SK-N-SH (cell line): ENCODE measurements around the gene ALPI. TPM values are rescaled to one million over a fixed set of nuclear protein-coding genes. Genes with fewer than 3 reads are reported as not detected.

Experiments
- CTCF ChIA-PET: fragments of 300-600, 350-600 bp; formaldehyde crosslinking; extraction: SDS; loops from one replicate; lab custom pipeline; 2021; lab: Yijun Ruan, JAX
- POLR2A ChIA-PET: fragments of 350-600 bp; sonication (Branson Sonifier 250); formaldehyde crosslinking; extraction: SDS; loops from one replicate; lab custom pipeline; 2020; ENCODE audit warnings: antibody characterized with exemption, inconsistent platforms; lab: Yijun Ruan, JAX
- DNase-seq: peaks from one replicate; pipeline ENCODE4 v3.0.0; 2012
- H2AFZ ChIP-seq: fragments of 200-600 bp; sonication (generic); 2 replicates; pipeline ENCODE4 v1.8.1; 2016; ENCODE audit warnings: antibody characterized with exemption, mild to moderate bottlenecking, low read depth
- H3F3A ChIP-seq: fragments of 200-600 bp; sonication (generic); replicated peaks from 2 replicates; pipeline ENCODE3; 2016; ENCODE audit warnings: antibody characterized with exemption, mild to moderate bottlenecking; ENCODE audit not compliant: insufficient read depth
- H3K27ac ChIP-seq, 2 experiments: fragments of 200-500 bp in 1 of 2; fragments of 200-600 bp in 1 of 2; sonication (Bioruptor generic) in 1 of 2; sonication (generic), shearing (Covaris generic) in 1 of 2; 2 replicates each; pipeline versions ENCODE4 v1.5.1 to v1.6.1; 2014 to 2016; ENCODE audit warnings: low read depth in 2 of 2, inconsistent platforms in 1 of 2, low read length in 1 of 2, mild to moderate bottlenecking in 1 of 2, mixed read lengths in 1 of 2
- H3K27me3 ChIP-seq: fragments of 200-600 bp; sonication (generic), shearing (Covaris generic); 2 replicates; pipeline ENCODE4 v1.6.1; 2016; ENCODE audit warnings: mixed run types; ENCODE audit not compliant: insufficient read depth
- H3K36me3 ChIP-seq, 2 experiments: fragments of 200-500 bp in 1 of 2; fragments of 200-600 bp in 1 of 2; sonication (Bioruptor generic) in 1 of 2; sonication (generic) in 1 of 2; replicated peaks in 1 of 2; 2 replicates each; pipeline versions ENCODE3 to v1.5.1; 2014 to 2016; ENCODE audit warnings: low read length in 1 of 2, mild to moderate bottlenecking in 1 of 2; ENCODE audit not compliant: insufficient read depth in 2 of 2, control insufficient read depth in 1 of 2
- H3K4me1 ChIP-seq, 2 experiments: fragments of 200-500 bp in 1 of 2; fragments of 200-600 bp in 1 of 2; sonication (Bioruptor generic) in 1 of 2; sonication (generic), shearing (Covaris generic) in 1 of 2; 2 replicates each; pipeline versions ENCODE4 v1.5.1 to v1.6.1; 2014 to 2016; ENCODE audit warnings: low read depth in 1 of 2, low read length in 1 of 2, mixed run types in 1 of 2; ENCODE audit not compliant: insufficient read depth in 2 of 2, control insufficient read depth in 1 of 2
- H3K4me2 ChIP-seq: fragments of 200-600 bp; sonication (generic), shearing (Covaris generic); 2 replicates; pipeline ENCODE4 v1.6.1; 2017; ENCODE audit warnings: mixed run types
- H3K4me3 ChIP-seq, 2 experiments: fragments of 200-500 bp in 1 of 2; fragments of 200-600 bp in 1 of 2; sonication (Bioruptor generic) in 1 of 2; sonication (generic), shearing (Covaris generic) in 1 of 2; 2 replicates each; pipeline versions ENCODE4 v1.5.1 to v1.8.1; 2014 to 2016; ENCODE audit warnings: low read depth in 2 of 2, inconsistent platforms in 1 of 2, low read length in 1 of 2, mild to moderate bottlenecking in 1 of 2, mixed read lengths in 1 of 2, moderate library complexity in 1 of 2
- H3K79me2 ChIP-seq: fragments of 200-600 bp; sonication (generic); 2 replicates; pipeline ENCODE4 v1.8.1; 2017; ENCODE audit warnings: mild to moderate bottlenecking; ENCODE audit not compliant: insufficient read depth
- H3K9ac ChIP-seq: fragments of 200-600 bp; sonication (generic); 2 replicates; pipeline ENCODE4 v1.6.1; 2017; ENCODE audit warnings: mixed run types
- H3K9me2 ChIP-seq: fragments of 200-600 bp; sonication (generic); 2 replicates; pipeline ENCODE4 v1.6.1; 2017; ENCODE audit warnings: mixed run types
- H3K9me3 ChIP-seq: fragments of 200-600 bp; sonication (generic); 2 replicates; pipeline ENCODE4 v1.6.1; 2017; ENCODE audit warnings: mixed run types, mild to moderate bottlenecking, moderate library complexity
- H4K20me1 ChIP-seq: fragments of 200-600 bp; sonication (generic); 2 replicates; pipeline ENCODE4 v1.6.1; 2017; ENCODE audit warnings: mild to moderate bottlenecking, mixed run types; ENCODE audit not compliant: insufficient read depth
- CTCF ChIP-seq: fragments of 200-600 bp; sonication (generic); IDR thresholded peaks from 2 replicates; pipeline ENCODE4 v1.6.1; 2017; ENCODE audit warnings: antibody characterized with exemption, mild to moderate bottlenecking, moderate library complexity
- EP300 ChIP-seq, 2 experiments: IDR thresholded peaks; 2 replicates each; pipeline versions ENCODE4 v1.4.0 to v1.6.1; 2012; ENCODE audit warnings: borderline replicate concordance in 1 of 2, low read depth in 1 of 2, low read length in 1 of 2
- FOSL2 ChIP-seq: IDR thresholded peaks from 2 replicates; pipeline ENCODE4 v1.4.0; 2012; ENCODE audit warnings: low read depth, mild to moderate bottlenecking, moderate library complexity, borderline replicate concordance
- FOXJ3 ChIP-seq: sonication (generic); formaldehyde crosslinking; IDR thresholded peaks from 2 replicates; pipeline ENCODE4 v1.5.1; 2020; ENCODE audit warnings: mild to moderate bottlenecking, missing genetic modification reagents
- FOXM1 ChIP-seq: IDR thresholded peaks from 2 replicates; pipeline ENCODE4 v1.4.0; 2012; ENCODE audit warnings: low read depth, mild to moderate bottlenecking
- GATA2 ChIP-seq: sonication (generic); formaldehyde crosslinking; IDR thresholded peaks from 2 replicates; pipeline ENCODE4 v1.5.0; 2020; ENCODE audit warnings: mild to moderate bottlenecking, missing genetic modification reagents
- IRF3 ChIP-seq: fragments of 150-350 bp; IDR thresholded peaks from 2 replicates; pipeline ENCODE4 v1.6.1; 2016; ENCODE audit warnings: mild to moderate bottlenecking, low read depth, low read length
- MEF2A ChIP-seq: IDR thresholded peaks from 2 replicates; pipeline ENCODE4 v1.4.0; 2012; ENCODE audit warnings: low read depth, borderline replicate concordance
- MXI1 ChIP-seq: IDR thresholded peaks from 2 replicates; pipeline ENCODE4 v1.6.1; 2012; ENCODE audit warnings: mild to moderate bottlenecking, low read depth, low read length, improper control_type of control experiment
- PBX3 ChIP-seq: IDR thresholded peaks from 2 replicates; pipeline ENCODE4; 2012
- RCOR1 ChIP-seq: fragments of 150-350 bp; IDR thresholded peaks from 2 replicates; pipeline ENCODE4 v1.6.1; 2017; ENCODE audit warnings: antibody characterized with exemption, low read length
- SMC3 ChIP-seq: IDR thresholded peaks from 2 replicates; pipeline ENCODE4 v1.6.1; 2012; ENCODE audit warnings: low read depth, low read length, improper control_type of control experiment
- TEAD4 ChIP-seq: IDR thresholded peaks from 2 replicates; pipeline ENCODE4 v1.4.0; 2012; ENCODE audit warnings: mild to moderate bottlenecking, borderline replicate concordance; ENCODE audit not compliant: insufficient read depth
- WGBS: methylation state at CpG from one replicate; pipeline ENCODE4 v1.1.6; 2017; ENCODE audit warnings: low lambda C conversion rate; 5-methylcytosine and 5-hydroxymethylcytosine counted together
- polyA plus RNA-seq, 3 experiments: library from polyadenylated mRNA; depleted of rRNA; stranded (reverse); fragments of >200 nt; gene quantifications; 2 replicates each; pipeline ENCODE4 v1.2.3, GENCODE V29; 2012
- TF ChIP-seq, protein P1 (sequence below): IDR thresholded peaks from 2 replicates; pipeline ENCODE4 v1.6.1; 2012; ENCODE audit warnings: mild to moderate bottlenecking, low read depth, low read length, moderate library complexity
- TF ChIP-seq, protein P2 (sequence below): IDR thresholded peaks from 2 replicates; pipeline ENCODE4 v1.4.0; 2012; ENCODE audit warnings: low read depth, borderline replicate concordance

The ALPI gene
- polyA plus RNA-seq, 1 of the 3 experiments (the other 2 are of a cell fraction), result not detected

GRCh38 chr2:232501331-232501771 lies 45.4 kb downstream of the ALPI start:
- H3K9me3 ChIP-seq, result no peaks in the 10 kb centered on the region
- TF ChIP-seq TEAD4 (no peak), GATA2 (no peak)
- no peak for DNase-seq
- peaks cover 23% of the 10 kb centered on the region for H3K27me3 ChIP-seq
- ChIA-PET CTCF (interaction anchor here (0.8 to 3.0 kb wide), 4 partner anchors 21 to 790 kb away, joined by 3 to 24 read pairs (median 4); partner anchors contain the start of gene PRSS56), POLR2A (no interaction called here)
- H3F3A ChIP-seq, result no peaks in the 10 kb centered on the region
- H4K20me1 ChIP-seq, result no peaks in the 10 kb centered on the region
- H3K4me2 ChIP-seq, result no peak overlapping the region
- no peak overlapping the region for H2AFZ ChIP-seq
- H3K36me3 ChIP-seq, result no peaks in the 10 kb centered on the region
- no peaks in the 10 kb centered on the region for H3K9me2 ChIP-seq
- H3K9ac ChIP-seq, result no peak overlapping the region
- no peak overlapping the region for H3K4me3 ChIP-seq
- WGBS, result 86% methylated on average over 9 of the region's 9 CpGs
- no peak overlapping the region for H3K27ac ChIP-seq
- H3K4me1 ChIP-seq, result peaks cover 0 to 47% of the 10 kb centered on the region in 2 experiments; a peak in 1 of 4 replicates
- no peaks in the 10 kb centered on the region for H3K79me2 ChIP-seq

GRCh38 chr2:232501794-232502390 lies 45.9 kb downstream of the ALPI start:
- Histone ChIP-seq H3K4me3 (no peak overlapping the region), H3K9me3 (no peaks in the 10 kb centered on the region), H4K20me1 (no peaks in the 10 kb centered on the region), H3K4me1 (peaks cover 0 to 47% of the 10 kb centered on the region in 2 experiments; a peak in 1 of 4 replicates), H3K4me2 (no peak overlapping the region), H3K9me2 (no peaks in the 10 kb centered on the region), H3K27me3 (peaks cover 23% of the 10 kb centered on the region), H3K27ac (no peak overlapping the region; a peak in 1 of 4 replicates), H3F3A (no peaks in the 10 kb centered on the region), H3K36me3 (no peaks in the 10 kb centered on the region), H2AFZ (no peak overlapping the region), H3K79me2 (no peaks in the 10 kb centered on the region), H3K9ac (no peak overlapping the region)
- ChIA-PET CTCF (interaction anchor here (0.8 to 3.0 kb wide), 3 partner anchors 21 to 790 kb away, joined by 4 to 24 read pairs (median 5); partner anchors contain the start of gene PRSS56), POLR2A (no interaction called here)
- no peak for DNase-seq
- 65% methylated on average over 8 of the region's 10 CpGs for WGBS
- TF ChIP-seq, protein P1, sequence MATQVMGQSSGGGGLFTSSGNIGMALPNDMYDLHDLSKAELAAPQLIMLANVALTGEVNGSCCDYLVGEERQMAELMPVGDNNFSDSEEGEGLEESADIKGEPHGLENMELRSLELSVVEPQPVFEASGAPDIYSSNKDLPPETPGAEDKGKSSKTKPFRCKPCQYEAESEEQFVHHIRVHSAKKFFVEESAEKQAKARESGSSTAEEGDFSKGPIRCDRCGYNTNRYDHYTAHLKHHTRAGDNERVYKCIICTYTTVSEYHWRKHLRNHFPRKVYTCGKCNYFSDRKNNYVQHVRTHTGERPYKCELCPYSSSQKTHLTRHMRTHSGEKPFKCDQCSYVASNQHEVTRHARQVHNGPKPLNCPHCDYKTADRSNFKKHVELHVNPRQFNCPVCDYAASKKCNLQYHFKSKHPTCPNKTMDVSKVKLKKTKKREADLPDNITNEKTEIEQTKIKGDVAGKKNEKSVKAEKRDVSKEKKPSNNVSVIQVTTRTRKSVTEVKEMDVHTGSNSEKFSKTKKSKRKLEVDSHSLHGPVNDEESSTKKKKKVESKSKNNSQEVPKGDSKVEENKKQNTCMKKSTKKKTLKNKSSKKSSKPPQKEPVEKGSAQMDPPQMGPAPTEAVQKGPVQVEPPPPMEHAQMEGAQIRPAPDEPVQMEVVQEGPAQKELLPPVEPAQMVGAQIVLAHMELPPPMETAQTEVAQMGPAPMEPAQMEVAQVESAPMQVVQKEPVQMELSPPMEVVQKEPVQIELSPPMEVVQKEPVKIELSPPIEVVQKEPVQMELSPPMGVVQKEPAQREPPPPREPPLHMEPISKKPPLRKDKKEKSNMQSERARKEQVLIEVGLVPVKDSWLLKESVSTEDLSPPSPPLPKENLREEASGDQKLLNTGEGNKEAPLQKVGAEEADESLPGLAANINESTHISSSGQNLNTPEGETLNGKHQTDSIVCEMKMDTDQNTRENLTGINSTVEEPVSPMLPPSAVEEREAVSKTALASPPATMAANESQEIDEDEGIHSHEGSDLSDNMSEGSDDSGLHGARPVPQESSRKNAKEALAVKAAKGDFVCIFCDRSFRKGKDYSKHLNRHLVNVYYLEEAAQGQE, result no peak
- no peak for TF ChIP-seq MXI1
- TF ChIP-seq FOSL2, result no peak
- no peak for TF ChIP-seq IRF3
- no peak for TF ChIP-seq FOXM1
- TF ChIP-seq RCOR1, result no peak
- no peak for TF ChIP-seq EP300 (IDR thresholded peaks at IDR 0.05; ENCODE audit: borderline replicate concordance in 1 of 2, low read depth in 1 of 2, low read length in 1 of 2)
- TF ChIP-seq PBX3, result no peak
- TF ChIP-seq, protein P2, sequence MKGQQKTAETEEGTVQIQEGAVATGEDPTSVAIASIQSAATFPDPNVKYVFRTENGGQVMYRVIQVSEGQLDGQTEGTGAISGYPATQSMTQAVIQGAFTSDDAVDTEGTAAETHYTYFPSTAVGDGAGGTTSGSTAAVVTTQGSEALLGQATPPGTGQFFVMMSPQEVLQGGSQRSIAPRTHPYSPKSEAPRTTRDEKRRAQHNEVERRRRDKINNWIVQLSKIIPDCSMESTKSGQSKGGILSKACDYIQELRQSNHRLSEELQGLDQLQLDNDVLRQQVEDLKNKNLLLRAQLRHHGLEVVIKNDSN, result no peak
- no peak for TF ChIP-seq GATA2
- no peak for TF ChIP-seq CTCF
- no peak for TF ChIP-seq FOXJ3 (CRISPR knock-in tag)
- TF ChIP-seq SMC3, result no peak
- TF ChIP-seq MEF2A, result no peak
